ENCODE results near the gene ZNRF3.
"Not testable (repeated sequence)": the region's sequence is repeated elsewhere in the genome, so short reads cannot be mapped to it uniquely, and the experiment has no call there.

DNA sequence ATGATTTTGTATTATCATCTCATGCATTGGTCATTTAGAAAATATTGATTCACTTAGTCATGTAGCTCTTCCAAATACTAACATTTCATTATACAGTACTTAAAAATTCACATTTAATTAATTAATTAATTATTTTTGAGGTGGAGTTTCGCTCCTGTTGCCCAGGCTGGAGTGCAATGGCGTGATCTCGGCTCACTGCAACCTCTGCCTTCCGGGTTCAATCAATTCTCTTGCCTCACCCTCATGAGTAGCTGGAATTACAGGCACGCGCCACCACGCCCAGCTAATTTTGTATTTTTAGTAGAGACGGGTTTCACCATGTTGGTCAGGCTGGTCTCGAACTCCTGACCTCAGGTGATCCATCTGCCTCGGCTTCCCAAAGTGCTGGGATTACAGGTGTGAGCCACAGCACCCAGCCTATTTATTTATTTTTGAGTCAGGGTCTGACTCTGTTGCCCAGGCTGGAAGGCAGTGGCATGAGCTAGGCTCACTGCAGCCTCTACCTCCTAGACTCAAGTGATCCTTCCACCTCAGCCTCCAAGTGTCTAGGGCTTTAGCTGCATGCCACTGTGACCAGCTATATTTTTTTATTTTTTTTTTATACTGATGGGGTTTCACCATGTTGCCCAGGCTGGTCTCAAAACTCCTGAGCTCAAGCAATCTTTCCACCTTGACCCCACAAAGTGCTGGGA, 65.6 kb downstream of the ZNRF3 start:
- TF ChIP-seq, protein P1, sequence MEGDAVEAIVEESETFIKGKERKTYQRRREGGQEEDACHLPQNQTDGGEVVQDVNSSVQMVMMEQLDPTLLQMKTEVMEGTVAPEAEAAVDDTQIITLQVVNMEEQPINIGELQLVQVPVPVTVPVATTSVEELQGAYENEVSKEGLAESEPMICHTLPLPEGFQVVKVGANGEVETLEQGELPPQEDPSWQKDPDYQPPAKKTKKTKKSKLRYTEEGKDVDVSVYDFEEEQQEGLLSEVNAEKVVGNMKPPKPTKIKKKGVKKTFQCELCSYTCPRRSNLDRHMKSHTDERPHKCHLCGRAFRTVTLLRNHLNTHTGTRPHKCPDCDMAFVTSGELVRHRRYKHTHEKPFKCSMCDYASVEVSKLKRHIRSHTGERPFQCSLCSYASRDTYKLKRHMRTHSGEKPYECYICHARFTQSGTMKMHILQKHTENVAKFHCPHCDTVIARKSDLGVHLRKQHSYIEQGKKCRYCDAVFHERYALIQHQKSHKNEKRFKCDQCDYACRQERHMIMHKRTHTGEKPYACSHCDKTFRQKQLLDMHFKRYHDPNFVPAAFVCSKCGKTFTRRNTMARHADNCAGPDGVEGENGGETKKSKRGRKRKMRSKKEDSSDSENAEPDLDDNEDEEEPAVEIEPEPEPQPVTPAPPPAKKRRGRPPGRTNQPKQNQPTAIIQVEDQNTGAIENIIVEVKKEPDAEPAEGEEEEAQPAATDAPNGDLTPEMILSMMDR (IDR thresholded peaks at IDR 0.05) = not testable (repeated sequence)
- TF ChIP-seq POLR2A (IDR thresholded peaks at IDR 0.05) = not testable (repeated sequence)

Measured in uterus (tissue), 2 donors.